ENCODE measurements around the gene AGAP3. TPM values are rescaled to one million over a fixed set of nuclear protein-coding genes. Genes with fewer than 3 reads are reported as not detected.

AGAP3 gene
- polyA plus RNA-seq, 5 donors, result 73.3 to 100 (median 95.7) TPM

GRCh38 chr7:151134743-151135524 lies 48.7 kb downstream of the AGAP3 start:
- no peak for DNase-seq

- no peak for DNase-seq
Observed at GRCh38 chr7:151135525-151135845, 49.2 kb downstream of the AGAP3 start.

- DNase-seq, result no peak
Observed at GRCh38 chr7:151135866-151136843, 49.9 kb downstream of the AGAP3 start.

- no peak for DNase-seq
Observed at GRCh38 chr7:151137076-151137675, 50.9 kb downstream of the AGAP3 start.

GRCh38 chr7:151137791-151138152 lies 51.5 kb downstream of the AGAP3 start:
- DNase-seq, result no peak

GRCh38 chr7:151138153-151138851 lies 52.0 kb downstream of the AGAP3 start:
- DNase-seq, result no peak

GRCh38 chr7:151139071-151139790 lies 53.0 kb downstream of the AGAP3 start:
- no peak for DNase-seq

- no peak for DNase-seq
Observed at GRCh38 chr7:151139791-151140190, 53.5 kb downstream of the AGAP3 start.

GRCh38 chr7:151140826-151141225 lies 54.6 kb downstream of the AGAP3 start:
- no peak for DNase-seq

- DNase-seq, result no peak
Observed at GRCh38 chr7:151141311-151141854, 55.1 kb downstream of the AGAP3 start.

GRCh38 chr7:151141855-151142685 lies 55.8 kb downstream of the AGAP3 start:
- no peak for DNase-seq

GRCh38 chr7:151142686-151143040 lies 56.4 kb downstream of the AGAP3 start:
- no peak for DNase-seq

GRCh38 chr7:151143261-151144015 lies 57.2 kb downstream of the AGAP3 start:
- no peak for DNase-seq

GRCh38 chr7:151144387-151144786 lies 58.1 kb downstream of the AGAP3 start:
- no peak for DNase-seq

- DNase-seq, result no peak
Observed at GRCh38 chr7:151146761-151147160, 60.5 kb downstream of the AGAP3 start.

GRCh38 chr7:151148319-151149259 lies 62.3 kb downstream of the AGAP3 start:
- DNase-seq, result no peak

- DNase-seq, result no peak
Observed at GRCh38 chr7:151150388-151150787, 64.1 kb downstream of the AGAP3 start.
